ENCODE measurements around the gene DOCK2. TPM values are rescaled to one million over a fixed set of nuclear protein-coding genes. Genes with fewer than 3 reads are reported as not detected.

The DOCK2 gene
- polyA plus RNA-seq, 2 of the 4 experiments (the other 2 are of a cell fraction) = 2.1 to 4.6 TPM

- ATAC-seq (no peak), FAIRE-seq (no peak), DNase-seq (ENCODE audit: low read depth in 1 of 2, low spot score in 1 of 2) (no peak)
- POLR2A ChIA-PET = no interaction called here
- TF ChIP-seq TP53 (CRISPR knock-in tag; IDR thresholded peaks at IDR 0.05) = no peak
- no peak for TF ChIP-seq POLR2AphosphoS2 (conservative IDR thresholded peaks at IDR 0.05; ENCODE audit: low read length)
- H3K27ac ChIP-seq = no peak overlapping the region
- no peak overlapping the region for H3K4me2 ChIP-seq
- WGBS (ENCODE audit: missing lambda C conversion rate) = 72% methylated on average over 10 of the region's 12 CpGs
- CTCF ChIA-PET = interaction anchor here (1.3 to 33.1 kb wide), 4 partner anchors 7 to 108 kb away, joined by 3 to 691 read pairs (median 34); no protein-coding TSS in a partner anchor
- H3K4me3 ChIP-seq = no peak overlapping the region
- H3K9me3 ChIP-seq = no peaks in the 10 kb centered on the region
- no peaks in the 10 kb centered on the region for H3K4me1 ChIP-seq
Observed at GRCh38 chr5:170108266-170108785, 471.3 kb downstream of the DOCK2 start.

DNA sequence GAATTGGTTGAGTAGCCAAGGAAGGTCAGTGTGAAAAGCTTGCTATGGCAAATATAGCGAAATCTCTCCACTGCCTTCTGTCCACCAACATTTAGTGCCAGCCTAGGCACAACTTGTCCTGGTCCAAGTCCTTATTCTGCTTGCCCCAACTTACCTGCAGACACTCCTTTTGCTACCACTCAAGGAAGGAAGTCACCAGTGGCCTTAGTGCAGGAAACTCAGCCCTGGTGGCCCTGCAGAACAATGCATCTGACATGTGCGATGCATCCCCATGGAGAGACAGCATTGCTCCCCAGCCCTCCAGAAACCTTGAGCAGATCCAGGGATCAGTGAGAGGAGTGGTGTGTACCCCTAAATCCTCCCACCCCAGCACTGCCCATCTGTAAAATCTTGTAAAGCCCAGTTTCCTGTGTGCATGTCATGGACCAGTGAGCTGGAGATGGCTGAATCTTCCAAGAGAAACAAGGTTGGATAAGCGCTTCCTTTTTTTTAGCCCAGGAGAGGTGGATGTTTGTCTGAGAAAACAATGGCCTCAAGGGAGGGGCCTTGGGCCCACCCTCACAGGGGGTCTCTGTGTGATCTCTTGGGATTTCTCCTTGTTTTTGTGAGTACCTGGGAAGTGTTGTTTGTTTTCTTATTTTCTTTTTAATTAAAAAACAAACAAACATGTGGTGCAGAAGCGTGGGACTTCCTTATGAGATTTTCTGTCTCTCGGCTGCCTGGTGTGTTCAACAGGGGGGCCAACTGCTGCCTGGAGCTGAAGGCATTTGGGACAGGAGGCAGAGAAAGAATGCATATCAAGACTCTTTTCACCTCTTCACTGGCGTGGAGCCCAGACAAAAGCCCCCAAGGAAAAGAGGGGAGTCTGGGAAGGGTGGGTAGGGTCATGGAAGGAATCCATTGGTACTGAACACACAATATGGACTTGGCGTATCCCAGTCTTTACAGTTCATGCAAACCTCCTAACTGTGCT is 472.3 kb downstream of the DOCK2 start:
- ChIA-PET CTCF (interaction anchor here (1.3 to 33.1 kb wide), 4 partner anchors 8 to 407 kb away, joined by 3 to 691 read pairs (median 33); no protein-coding TSS in a partner anchor), POLR2A (no interaction called here)
- H3K9me3 ChIP-seq = no peaks in the 10 kb centered on the region
- no peak for FAIRE-seq
- no peak for DNase-seq (ENCODE audit: low read depth in 1 of 2, low spot score in 1 of 2)
- H3K27ac ChIP-seq = no peak overlapping the region
- ATAC-seq = no peak
- 84% methylated on average over 7 of the region's 7 CpGs for WGBS (ENCODE audit: missing lambda C conversion rate)
- no peaks in the 10 kb centered on the region for H3K4me1 ChIP-seq
- TF ChIP-seq HES2 (IDR thresholded peaks at IDR 0.05) (no peak), JUN (IDR thresholded peaks at IDR 0.05) (no peak), RAD21 (conservative IDR thresholded peaks at IDR 0.05 in 1 of 2, IDR thresholded peaks at IDR 0.05 in 1 of 2) (no peak), CHD4 (IDR thresholded peaks at IDR 0.05; ENCODE audit: borderline replicate concordance) (no peak), CTCF (IDR thresholded peaks at IDR 0.05) (no peak), PBX3 (IDR thresholded peaks at IDR 0.05) (no peak), HEYL (CRISPR knock-in tag; IDR thresholded peaks at IDR 0.05) (no peak), EHF (CRISPR knock-in tag; IDR thresholded peaks at IDR 0.05) (no peak), POLR2A (IDR thresholded peaks at IDR 0.05; ENCODE audit: low read length) (no peak), TFCP2L1 (CRISPR knock-in tag; IDR thresholded peaks at IDR 0.05) (no peak), RARB (CRISPR knock-in tag; IDR thresholded peaks at IDR 0.05) (no peak), RFX5 (IDR thresholded peaks at IDR 0.05) (no peak), SREBF2 (IDR thresholded peaks at IDR 0.05) (no peak), ELK1 (IDR thresholded peaks at IDR 0.05; ENCODE audit: low read depth, low read length) (no peak), POLR2AphosphoS2 (conservative IDR thresholded peaks at IDR 0.05; ENCODE audit: low read length) (no peak), RNF2 (IDR thresholded peaks at IDR 0.05; ENCODE audit: borderline replicate concordance, low read depth) (no peak), KDM5A (IDR thresholded peaks at IDR 0.05) (no peak), MYC (IDR thresholded peaks at IDR 0.05; ENCODE audit: borderline replicate concordance, low read length) (no peak)
- no peak overlapping the region for H3K4me3 ChIP-seq
- no peak overlapping the region for H3K4me2 ChIP-seq

Measured in A549 (cell line).